A549 (cell line): ENCODE results near the gene FKTN.

Experiments
- CTCF ChIP-seq: fragments of >200 bp; sonication (Bioruptor Twin); formaldehyde crosslinking; IDR thresholded peaks from 3 replicates; pipeline ENCODE4 v1.5.1; 2016
- POLR2A ChIP-seq: IDR thresholded peaks from 2 replicates; pipeline ENCODE4 v1.6.1; 2012; ENCODE audit warnings: mild to moderate bottlenecking, low read length
- RAD21 ChIP-seq, 2 experiments: fragments of >200 bp in 1 of 2; sonication (Bioruptor Twin) in 1 of 2; formaldehyde crosslinking in 1 of 2; IDR thresholded peaks in 1 of 2; conservative IDR thresholded peaks in 1 of 2; 2 replicates in 1 of 2; 3 replicates in 1 of 2; pipeline ENCODE4 v1.6.1; 2012 to 2018; ENCODE audit warnings: inconsistent platforms in 1 of 2
- REST ChIP-seq: fragments of 200-600 bp; sonication (generic); IDR thresholded peaks from 2 replicates; pipeline ENCODE4 v1.6.1; 2016; ENCODE audit warnings: antibody characterized with exemption, mild to moderate bottlenecking, moderate library complexity

DNA sequence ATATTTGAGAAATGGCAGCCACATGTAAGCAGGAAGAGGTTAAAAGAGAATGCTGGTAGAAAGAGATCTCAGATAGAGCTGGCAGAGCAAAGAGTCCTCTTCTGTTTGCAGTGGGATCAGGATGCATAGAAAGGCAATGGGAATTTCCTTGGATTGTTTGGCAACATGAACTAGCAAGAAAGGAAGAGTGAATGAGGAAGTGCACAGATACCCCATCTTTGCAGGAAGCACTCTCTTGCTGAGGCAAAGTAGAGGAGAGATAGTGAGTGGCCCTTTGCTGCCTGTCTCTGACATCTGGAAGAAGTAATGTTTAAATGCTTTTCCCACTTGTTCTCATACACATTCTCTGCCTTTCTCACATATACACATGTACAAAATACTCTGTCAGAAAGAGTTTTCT is 14.5 kb downstream of the FKTN start:
- TF ChIP-seq CTCF (no peak), REST (no peak), POLR2A (no peak), RAD21 (conservative IDR thresholded peaks at IDR 0.05 in 1 of 2, IDR thresholded peaks at IDR 0.05 in 1 of 2) (no peak)
